Activated T-cell treated with anti-CD3 and anti-CD28 coated beads for 24 hours (primary cell): ENCODE data around the gene CFAP54.
"Not testable (repeated sequence)": the region's sequence is repeated elsewhere in the genome, so short reads cannot be mapped to it uniquely, and the experiment has no call there.

Source experiments
- DNase-seq: peaks from one replicate; pipeline ENCODE4 v3.0.0-alpha.2; 2020; ENCODE audit warnings: low read depth

CFAP54 gene

GRCh38 chr12:96516472-96517430 is 27.4 kb downstream of the CFAP54 start:
- peak; percentile 75 for DNase-seq

- DNase-seq: no peak
Observed at GRCh38 chr12:96520767-96521166, 31.4 kb downstream of the CFAP54 start.

DNA sequence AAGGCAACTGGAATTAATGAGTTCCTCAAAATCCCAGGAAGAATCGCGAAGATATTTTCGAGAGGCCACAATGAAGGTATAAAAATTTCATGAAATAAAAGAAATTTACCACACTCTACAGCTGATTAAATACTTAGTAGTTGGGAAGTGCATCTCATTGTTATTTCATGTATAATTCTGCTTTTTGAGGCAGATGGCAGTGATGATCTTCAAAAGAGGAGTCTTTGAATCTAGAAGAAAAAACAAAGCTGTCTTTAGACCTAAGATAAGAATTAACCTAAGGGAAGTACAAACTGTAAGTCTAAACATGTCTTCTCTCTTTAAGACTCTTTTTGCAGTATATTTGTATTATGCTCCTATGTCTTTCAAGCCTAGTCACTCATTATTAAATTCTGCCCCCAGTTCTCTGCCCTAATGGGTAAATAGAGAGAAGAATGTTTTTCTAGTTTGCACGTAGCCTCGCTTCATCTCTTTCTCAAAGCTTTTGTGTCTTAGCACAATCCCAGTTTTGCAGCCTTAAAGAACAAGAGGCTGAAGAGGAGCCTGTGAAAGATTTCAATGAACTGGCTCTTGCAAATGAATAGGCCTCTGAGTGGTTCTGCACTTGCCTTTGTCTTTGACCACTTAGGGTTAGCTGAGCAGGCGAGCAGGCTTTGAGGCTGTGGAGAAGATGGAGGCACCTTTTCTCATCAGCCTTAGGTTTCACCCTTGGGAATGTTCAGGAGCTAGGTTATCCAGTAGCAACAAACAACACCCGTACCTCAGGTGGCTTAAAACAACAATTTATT is 32.7 kb downstream of the CFAP54 start:
- no peak for DNase-seq

- no peak for DNase-seq
Observed at GRCh38 chr12:96522690-96523089, 33.3 kb downstream of the CFAP54 start.

DNA sequence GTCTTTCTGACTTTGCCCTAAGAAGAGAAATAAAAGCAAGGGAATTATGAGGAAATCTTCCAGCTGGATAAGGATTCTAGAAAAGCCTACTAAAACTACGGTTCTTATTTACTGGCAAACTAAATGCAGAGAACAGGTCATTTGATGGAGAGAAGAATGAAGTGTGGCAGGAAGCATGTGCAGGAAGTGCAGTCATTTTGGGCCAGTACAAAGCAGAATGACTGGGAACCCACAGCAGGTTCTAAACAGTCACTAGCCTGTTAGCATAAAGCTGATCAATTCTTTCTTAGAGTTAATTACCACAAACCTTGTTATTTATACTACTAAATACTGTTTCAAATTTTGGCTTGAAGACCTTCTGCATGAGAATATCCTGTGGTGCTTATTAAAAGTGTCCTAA is 36.7 kb downstream of the CFAP54 start:
- DNase-seq: no peak

DNA sequence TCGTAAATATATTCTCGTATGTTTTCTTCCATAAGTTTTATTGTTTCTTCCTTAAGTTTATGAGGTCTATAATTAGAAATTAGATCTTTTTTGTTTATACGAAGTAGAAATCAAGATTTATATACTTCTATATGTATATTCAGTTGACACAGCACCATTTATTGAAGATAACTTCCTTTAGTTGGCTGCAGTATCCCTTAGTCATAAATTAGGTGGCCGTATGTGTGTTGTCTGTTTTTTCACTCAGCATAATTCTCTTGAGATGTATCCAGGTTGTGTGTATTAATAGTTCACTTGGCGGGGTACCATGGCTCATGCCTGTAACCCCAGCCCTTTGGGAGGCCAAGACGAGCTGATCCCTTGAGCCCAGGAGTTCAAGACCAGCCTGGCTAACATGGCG is 40.5 kb downstream of the CFAP54 start:
- no peak for DNase-seq

DNA sequence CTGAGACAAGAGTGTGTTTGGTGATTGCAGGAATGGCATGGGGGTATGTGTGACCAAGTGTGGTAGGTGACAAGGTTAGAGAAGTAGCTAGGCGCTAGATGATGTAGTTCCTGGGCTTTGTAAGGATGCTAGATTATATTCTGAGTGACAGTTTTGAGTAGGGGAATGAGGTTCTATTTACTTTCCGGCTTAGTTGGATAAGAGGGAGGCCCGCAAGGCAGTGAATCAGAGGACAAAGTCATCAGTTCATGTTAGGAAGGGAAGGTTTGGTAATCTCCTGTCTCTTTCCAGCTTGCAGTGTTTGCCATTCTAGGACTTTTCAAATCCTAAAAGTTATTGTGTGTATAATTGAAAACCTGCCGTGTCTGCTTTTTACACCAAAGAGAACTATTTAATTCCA is 45.0 kb downstream of the CFAP54 start:
- no peak for DNase-seq

DNA sequence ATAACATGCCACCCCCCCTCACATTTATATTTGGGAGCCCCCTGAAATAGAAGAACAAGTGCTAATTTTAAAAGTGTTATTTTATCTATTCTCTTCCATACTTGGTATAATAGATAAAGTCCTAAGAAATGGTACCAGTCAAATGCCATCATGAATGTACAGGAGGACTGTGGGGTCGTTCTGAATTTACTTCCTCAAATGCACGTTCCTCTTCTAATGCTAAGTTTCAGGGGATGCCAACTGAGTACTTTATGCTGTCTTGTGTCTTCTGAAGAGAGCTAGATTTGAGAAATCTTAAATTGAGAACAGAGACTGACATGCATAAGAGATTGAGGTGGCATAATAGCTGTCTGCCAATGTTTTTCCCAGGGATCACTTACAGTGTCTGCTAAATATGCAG is 59.0 kb downstream of the CFAP54 start:
- no peak for DNase-seq

DNA sequence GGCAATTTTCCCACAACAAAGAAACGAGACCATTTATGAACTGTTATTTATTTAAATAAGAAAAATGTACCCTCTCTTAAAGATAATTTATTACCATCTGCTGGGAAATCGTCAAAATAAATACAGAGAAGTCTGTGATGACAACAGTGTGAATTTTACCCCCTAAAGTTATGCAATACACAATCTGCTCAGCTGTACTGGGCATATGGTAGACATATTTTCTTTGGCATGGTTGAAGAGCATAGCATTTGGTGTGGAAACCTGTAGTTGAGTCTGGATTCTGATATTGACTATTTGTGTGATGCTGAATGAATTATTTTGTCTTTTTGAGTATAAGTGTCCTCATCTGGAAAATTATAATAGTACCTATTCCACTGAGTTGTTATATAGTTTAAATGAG is 60.0 kb downstream of the CFAP54 start:
- no peak for DNase-seq

DNA sequence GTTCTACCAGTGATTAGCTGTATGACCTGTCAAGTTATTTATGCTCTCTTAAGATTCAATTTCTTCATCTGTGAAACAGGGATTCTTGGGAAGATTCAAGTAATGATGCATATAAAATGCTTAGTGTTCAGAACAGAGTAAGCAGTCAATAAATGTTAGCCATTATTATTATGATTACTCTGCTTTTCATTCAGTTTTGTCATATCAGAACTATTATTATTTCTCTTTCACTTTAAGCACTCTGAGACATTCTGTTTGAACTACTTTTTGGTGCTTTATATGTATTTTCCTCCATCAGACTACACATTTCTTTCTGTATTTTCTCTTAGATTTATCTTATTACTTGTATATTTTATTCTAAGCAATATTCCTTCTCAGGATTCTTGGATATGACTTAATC is 81.2 kb downstream of the CFAP54 start:
- no peak for DNase-seq

DNA sequence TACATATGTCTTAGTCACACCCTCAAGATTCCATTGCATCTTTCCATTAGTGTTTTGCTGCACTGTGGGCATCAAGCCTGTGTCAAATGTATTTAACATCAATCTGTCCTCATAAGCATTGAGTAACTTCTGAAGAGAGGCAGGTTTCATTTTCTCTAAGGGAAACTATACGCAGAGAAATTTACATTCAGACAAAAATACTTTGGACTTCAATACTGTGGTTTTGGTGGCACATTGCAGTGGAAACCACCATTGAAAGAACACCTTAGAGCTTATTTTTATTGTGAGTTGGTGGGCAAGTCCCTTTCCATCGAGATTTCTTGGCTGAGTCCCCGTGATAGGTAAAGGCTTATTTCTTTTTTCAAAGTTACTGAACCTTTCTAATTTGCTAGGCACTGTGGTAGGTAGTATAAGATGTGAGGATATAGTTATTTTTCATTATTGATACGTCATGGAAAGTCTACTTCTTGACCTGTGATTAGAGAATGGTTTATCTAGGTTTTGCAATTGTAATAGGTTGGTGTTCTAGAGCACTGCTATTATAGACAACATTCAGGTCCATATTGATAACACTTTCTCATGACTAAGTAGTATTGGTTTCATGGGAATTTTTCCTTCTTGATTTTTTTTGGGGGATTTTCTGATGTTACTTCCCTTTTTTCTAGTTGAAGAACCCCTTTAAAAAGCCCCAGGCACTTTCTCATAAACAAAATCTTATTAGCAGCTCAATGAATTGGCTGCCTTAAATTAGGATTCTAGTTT is 81.9 kb downstream of the CFAP54 start:
- no peak for DNase-seq

GRCh38 chr12:96578526-96579125 is 89.2 kb downstream of the CFAP54 start:
- no peak for DNase-seq

GRCh38 chr12:96585977-96586376 is 96.6 kb downstream of the CFAP54 start:
- DNase-seq: no peak

- DNase-seq: no peak
Observed at GRCh38 chr12:96587691-96588090, 98.3 kb downstream of the CFAP54 start.

- DNase-seq: no peak
Observed at GRCh38 chr12:96590970-96591369, 101.6 kb downstream of the CFAP54 start.

GRCh38 chr12:96604374-96604773 is 115.0 kb downstream of the CFAP54 start:
- DNase-seq: not testable (repeated sequence)

- DNase-seq: no peak
Observed at GRCh38 chr12:96605684-96606083, 116.3 kb downstream of the CFAP54 start.

- no peak for DNase-seq
Observed at GRCh38 chr12:96606134-96606533, 116.8 kb downstream of the CFAP54 start.

- DNase-seq: no peak
Observed at GRCh38 chr12:96606644-96607043, 117.3 kb downstream of the CFAP54 start.

DNA sequence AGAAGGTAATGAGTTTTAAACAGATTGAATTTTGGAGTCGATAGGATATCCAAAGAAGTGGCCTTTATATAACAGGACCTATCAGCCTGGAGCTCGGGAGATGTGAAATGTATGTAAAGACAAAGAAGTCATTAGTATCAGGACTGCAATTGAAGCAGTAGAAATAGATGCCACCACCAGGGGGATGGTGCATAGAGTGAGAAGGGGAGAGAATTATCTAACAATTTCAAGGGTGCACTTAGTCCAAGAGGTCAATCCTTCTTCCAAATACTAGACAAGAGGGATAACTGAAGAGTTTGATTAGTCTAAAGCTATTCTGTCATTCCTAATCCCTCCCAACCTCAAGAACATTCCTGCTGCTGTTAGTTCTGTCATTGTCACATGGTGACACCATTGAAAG is 127.8 kb downstream of the CFAP54 start:
- DNase-seq: no peak

- no peak for DNase-seq
Observed at GRCh38 chr12:96623155-96623554, 133.8 kb downstream of the CFAP54 start.

- DNase-seq: no peak
Observed at GRCh38 chr12:96623656-96624217, 134.4 kb downstream of the CFAP54 start.
